Adipose tissue (tissue), 3 donors: ENCODE results near the gene ADRA1B. TPM values are rescaled to one million over a fixed set of nuclear protein-coding genes. Genes with fewer than 3 reads are reported as not detected.
"Not testable (repeated sequence)": the region's sequence is repeated elsewhere in the genome, so short reads cannot be mapped to it uniquely, and the experiment has no call there.

Source experiments
- H3K27ac ChIP-seq: one replicate; pipeline ENCODE4 v1.5.1; 2013; ENCODE audit warnings: low read depth, low read length
- WGBS, 3 donors: extraction: QIAGEN DNeasy Blood & Tissue Kit; methylation state at CpG; one replicate each; pipeline ENCODE4 v1.1.7; 2013; 5-methylcytosine and 5-hydroxymethylcytosine counted together
- polyA plus RNA-seq, 3 donors: library from polyadenylated mRNA; stranded (reverse); fragments of 200-250 nt; gene quantifications; one replicate each; pipeline ENCODE4 v1.2.3, GENCODE V29; 2013
- donor health status: healthy with polysubstance abuse.
- donor health status: Bipolar disorder and iron deficiency.
- donor health status: healthy.

ADRA1B gene
- polyA plus RNA-seq, 3 donors = 0.66 to 2.8 (median 2.7) TPM

DNA sequence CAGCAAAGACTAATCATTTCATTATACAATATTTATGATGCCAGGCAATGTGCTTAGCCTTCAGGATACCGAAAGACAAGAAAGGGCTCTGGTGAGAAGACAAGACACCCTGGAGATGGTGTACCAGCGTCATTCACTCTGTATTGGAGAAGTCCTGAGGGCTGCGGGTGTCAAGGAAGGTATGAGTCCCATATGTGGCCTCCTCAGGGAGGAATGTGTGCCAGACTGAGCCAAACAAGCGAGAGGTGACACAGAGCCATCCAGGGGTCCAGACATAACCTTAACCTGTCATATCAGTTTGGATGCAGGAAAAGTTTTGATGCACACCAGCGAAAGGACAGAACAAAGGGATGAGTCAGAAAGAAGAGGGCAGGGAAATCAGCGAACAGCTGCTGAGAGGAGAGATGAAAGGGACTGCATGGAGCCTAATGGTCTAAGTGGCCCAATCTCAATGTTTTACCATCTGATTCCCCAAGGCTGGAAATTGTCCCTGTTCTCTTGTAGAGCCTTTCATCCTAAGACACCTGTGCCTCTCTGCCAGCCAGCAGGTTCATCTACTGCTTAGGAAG is 38.9 kb downstream of the ADRA1B start:
- no peak overlapping the region for H3K27ac ChIP-seq
- WGBS, 3 donors = 75 to 92% (median 89%) methylated on average over 6 of the region's 6 CpGs

DNA sequence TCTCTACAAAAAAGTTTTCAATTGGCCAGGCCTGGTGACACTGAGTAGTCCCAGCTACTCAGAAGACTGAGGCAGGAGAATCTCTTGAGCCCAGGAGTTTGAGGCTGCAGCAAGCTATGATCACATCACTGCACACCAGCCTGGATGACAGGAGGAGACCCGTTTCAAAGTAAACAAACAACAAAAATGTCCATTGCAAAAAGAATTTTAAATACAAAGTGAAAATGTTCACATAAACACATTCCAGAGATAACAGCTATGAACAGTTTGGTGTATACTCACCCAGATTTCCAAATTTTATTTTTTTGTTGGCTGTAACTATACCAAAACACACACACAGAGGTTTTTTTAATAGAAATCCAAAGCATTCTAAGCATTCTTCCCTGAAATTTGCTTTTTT is 39.8 kb downstream of the ADRA1B start:
- 14 to 61% (median 48%) methylated on average over 1 of the region's 1 CpG for WGBS, 3 donors
- H3K27ac ChIP-seq = no peak overlapping the region

DNA sequence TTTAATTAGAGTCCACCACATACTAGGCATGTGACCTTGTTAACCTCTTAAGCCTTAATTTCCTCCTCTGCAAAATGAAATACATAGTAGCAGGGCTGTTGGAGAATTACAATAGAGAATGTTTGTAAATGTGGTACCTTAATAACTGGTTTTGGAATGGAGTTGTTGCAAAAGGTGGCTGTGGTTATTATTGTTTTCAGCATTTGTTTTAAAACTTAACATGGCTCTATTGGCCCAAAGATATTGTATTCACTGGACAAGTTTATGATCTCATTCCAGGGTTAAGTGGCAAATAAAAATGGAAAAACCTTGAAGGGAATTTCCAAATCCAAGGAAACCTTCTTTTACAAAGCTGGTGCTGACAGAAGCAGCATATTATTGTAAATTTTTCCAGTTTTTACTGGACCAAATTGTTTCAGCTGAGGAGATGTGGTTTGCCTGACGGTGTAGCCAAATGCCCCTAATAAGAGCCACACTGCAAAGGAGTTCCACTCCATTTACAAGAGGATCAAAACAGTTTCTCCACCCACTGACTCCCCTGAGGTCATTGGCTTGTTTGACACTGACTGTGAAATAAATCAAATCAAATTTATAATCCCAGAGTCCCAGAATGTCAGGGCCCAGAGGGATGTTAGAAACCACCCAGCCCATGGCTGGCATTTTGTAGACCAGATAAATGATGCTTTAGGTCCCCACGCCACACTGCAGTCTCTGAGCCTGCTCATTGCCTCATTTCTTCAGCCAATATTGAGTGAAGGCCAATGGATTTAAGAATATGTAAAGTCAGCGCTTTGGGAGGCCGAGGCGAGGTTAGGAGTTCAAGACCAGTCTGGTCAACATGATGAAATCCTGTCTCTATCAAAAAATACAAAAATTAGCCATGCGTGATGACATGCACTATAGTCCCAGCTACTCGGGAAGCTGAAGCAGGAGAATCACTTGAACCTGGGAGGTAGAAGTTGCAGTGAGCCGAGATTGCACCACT is 45.2 kb downstream of the ADRA1B start:
- H3K27ac ChIP-seq = no peak overlapping the region
- 86 to 89% (median 87%) methylated on average over 8 of the region's 8 CpGs for WGBS, 3 donors

DNA sequence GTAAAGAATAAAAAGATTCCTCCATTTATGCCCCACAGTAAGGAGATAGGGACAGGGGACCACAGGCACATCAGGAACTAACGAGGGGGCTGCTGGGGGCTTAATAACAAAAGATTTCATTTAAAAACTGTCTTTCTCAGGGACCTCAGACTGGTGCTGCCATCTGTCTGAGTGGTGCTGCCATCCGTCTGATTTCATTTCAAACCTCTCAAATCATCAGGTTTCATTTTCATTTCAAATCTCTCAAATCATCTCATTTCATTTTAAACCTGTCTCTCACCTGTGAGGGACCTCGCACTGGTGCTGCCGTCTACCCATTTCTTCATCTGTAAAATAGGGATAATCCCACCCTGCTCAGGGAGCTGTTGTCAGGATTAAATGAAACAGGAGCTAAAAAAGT is 45.9 kb downstream of the ADRA1B start:
- WGBS, 3 donors = 79 to 95% (median 88%) methylated on average over 4 of the region's 4 CpGs
- H3K27ac ChIP-seq = no peak overlapping the region

DNA sequence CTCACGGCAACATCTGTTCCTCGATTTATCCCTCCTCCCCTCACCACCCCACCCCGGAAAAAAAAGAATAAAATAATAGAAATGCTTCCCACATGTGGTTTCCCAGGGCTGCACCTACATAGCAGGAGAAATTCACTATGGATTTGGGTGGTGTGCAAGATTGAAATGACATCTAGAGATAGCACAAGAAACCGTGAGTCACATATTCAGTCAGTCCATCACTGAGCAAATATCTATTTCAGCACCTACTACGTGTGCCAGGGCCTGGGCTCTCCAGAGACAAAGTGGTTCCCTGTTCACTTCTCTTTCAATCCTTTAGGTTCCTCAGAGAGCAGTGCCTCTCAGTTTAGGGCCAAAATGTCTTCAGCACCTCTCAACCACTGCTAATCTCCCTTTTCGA is 47.7 kb downstream of the ADRA1B start:
- no peak overlapping the region for H3K27ac ChIP-seq
- WGBS, 3 donors = 78 to 90% (median 85%) methylated on average over 6 of the region's 6 CpGs

DNA sequence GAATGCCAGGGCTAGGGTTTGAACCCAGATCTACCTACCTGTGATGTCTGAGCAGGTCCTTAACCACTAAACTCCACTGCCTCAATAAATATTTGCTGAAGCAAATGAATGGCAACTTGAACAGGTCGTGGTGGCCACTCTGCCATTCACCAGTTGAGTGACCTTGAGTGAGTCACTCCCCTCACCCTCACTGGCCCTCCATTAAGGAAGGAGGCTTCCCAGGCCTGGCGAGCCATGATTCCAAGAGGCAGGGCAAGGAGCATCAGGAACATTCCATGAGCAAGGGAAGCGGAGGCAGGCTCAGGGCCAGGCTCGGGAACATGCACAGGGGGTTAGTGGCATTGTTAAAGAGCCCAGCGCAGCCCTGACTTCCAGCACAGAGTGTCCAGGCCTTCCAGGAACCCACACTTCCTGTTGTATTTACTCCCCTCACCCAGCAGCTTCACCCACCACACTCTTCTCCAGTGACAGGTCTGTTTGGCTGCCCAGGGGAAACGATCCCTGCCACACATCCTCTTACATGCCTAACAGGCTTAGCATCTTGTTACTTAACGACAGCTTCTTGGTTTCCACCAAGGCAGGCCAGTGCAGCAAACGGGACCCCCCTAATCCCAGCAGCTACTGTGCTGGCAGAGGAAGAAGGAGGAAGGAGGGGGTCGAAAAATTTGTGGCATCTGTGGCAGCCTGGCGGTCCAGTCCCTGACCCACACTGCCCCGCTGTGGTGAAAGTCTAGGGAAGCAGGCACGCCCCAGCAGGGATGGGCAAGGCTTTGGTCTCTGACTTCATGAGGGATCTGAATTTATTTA is 49.0 kb downstream of the ADRA1B start:
- 35 to 43% (median 40%) methylated on average over 12 of the region's 12 CpGs for WGBS, 3 donors
- H3K27ac ChIP-seq = no peak overlapping the region

DNA sequence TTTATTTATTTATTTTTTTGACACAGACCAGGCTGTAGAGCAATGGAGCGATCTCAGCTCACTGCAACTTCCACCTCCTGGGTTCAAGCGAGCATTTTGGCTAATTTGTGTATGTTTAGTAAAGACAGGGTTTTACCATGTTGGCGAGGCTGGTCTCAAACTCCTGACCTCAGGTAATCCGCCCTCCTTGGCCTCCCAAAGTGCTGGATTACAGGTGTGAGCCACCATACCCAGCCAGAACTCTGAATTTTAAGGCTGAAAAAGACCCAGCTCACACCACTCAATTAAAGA is 49.5 kb downstream of the ADRA1B start:
- not testable (repeated sequence) for H3K27ac ChIP-seq
- 63 to 74% (median 73%) methylated on average over 4 of the region's 4 CpGs for WGBS, 3 donors

DNA sequence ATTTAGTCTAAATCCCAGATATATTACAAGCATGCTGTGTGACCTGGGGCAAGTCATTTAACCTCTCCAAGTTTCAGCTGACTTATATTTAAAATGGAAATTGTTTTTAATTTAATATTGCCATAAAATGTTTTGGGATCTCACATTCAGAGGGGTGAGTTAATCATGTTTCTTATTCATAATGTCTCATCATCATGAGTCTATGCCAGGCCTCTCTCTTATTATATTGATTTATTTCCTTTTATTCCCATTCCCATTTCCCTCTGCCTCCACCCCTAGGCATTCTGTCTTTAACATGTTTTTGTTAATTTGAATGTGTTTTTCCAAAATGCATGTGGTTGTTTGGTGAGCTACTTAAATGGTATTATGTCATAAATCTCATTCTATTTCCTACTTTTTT is 53.7 kb downstream of the ADRA1B start:
- no peak overlapping the region for H3K27ac ChIP-seq

DNA sequence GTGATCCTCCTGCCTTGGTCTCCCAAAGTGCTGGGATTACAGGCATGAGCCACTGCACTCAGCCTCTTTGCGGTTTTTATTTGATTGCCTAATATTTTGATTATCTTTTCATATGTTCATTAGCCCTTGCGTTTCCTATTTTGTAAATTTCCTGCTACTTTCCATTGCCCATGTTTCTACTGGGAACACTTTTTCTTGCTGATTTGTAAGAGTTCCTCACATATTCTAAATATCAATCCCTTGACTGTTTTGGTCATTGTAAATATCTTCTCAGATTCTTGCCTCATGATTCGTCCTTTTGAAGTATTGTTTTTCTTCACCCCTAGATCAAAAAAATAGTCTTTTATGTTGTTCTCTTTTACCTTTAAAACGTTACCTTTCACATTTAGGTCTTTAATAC is 54.8 kb downstream of the ADRA1B start:
- no peak overlapping the region for H3K27ac ChIP-seq
- 73 to 81% (median 79%) methylated on average over 4 of the region's 4 CpGs for WGBS, 3 donors

DNA sequence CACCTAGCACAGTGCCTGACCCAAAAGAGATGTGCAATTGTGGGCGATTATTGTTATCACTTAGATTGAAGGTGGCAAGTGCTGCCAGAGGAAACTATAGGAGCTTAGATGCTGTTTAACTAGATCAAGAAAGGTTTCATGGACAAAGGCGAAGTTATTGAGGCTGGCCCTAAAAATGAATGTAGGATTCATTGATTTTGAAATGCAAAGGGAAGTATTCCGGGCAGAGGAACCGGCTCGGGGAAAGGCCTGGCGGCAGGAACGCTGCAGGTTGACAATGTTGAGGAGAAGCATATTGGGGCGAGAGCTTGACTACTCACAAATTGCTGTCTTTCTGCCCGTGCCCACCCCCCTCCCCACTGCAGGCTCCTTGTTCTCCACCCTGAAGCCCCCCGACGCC is 55.2 kb downstream of the ADRA1B start:
- no peak overlapping the region for H3K27ac ChIP-seq
- 32 to 48% (median 47%) methylated on average over 11 of the region's 11 CpGs for WGBS, 3 donors

DNA sequence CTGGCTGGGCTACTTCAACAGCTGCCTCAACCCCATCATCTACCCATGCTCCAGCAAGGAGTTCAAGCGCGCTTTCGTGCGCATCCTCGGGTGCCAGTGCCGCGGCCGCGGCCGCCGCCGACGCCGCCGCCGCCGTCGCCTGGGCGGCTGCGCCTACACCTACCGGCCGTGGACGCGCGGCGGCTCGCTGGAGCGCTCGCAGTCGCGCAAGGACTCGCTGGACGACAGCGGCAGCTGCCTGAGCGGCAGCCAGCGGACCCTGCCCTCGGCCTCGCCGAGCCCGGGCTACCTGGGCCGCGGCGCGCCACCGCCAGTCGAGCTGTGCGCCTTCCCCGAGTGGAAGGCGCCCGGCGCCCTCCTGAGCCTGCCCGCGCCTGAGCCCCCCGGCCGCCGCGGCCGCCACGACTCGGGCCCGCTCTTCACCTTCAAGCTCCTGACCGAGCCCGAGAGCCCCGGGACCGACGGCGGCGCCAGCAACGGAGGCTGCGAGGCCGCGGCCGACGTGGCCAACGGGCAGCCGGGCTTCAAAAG is 55.7 kb downstream of the ADRA1B start:
- WGBS, 3 donors = 1 to 13% (median 9%) methylated on average over 60 to 76 of the region's 76 CpGs
- H3K27ac ChIP-seq = no peak overlapping the region

DNA sequence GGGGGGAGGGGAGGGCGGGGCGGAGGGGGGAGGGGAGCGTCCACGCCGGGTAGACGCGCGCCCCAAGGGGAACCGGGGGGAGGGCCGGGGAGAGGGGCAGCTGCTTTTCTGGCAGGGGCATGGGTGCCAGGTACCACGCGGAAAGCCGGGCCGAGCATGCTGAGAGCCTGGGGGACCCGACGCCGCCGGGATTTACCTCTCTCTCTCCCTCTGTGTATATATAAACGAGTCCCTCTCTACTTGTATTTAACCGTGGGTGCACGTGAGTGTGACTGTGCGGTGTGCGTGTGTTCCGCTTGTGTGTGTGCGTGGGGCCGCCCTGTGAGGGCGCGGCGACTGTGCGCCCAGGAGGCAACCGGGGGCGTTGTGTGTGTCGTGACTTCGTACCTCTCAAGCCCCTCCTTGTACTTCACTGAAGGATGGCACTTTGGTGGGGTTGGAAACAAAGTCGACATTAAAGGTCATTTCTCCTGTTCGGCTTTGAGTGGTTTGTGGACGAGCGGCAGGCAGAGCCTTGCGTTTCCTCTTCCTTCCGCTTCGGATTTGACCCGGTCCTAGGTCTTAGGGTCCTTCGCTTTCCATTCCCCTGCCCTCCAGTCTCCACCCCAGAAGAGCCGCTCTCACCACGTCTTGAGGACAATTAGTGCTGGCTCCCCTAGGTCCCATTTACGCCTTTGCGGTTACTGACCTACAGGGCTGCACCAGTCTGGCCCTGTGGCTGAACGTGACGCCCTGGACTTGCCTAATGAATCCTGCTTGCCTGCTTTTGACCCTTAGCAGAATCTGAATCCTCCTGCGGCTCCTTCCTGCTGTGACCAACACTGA is 56.5 kb downstream of the ADRA1B start:
- no peak overlapping the region for H3K27ac ChIP-seq
- WGBS, 3 donors = 21 to 37% (median 36%) methylated on average over 41 to 49 of the region's 50 CpGs

DNA sequence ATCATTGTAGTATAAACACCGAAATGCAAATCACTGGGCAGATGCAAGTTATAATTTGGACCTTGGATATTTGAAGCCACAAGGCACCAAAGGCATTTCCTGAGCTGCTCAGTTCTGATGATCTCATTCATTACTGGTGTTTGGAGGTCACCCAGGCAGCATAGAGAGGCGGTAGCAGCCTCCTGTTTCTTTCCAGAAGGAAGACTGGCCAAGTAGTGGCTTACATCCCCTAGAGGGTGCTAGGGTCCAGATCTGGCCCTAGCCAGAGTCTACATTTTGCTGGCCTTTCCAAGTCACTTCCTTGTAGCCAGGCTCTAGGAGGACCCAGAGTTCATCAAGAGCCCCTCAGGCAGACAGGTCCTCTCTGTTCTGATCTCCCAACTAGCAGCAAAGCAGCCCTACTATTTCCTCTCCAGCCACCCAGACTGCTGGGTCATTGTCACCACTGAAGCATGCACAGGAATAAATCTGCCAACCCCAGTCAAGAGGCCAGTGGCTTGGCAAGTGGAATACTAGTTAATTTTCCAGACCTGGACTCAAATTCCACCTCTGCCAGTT is 59.3 kb downstream of the ADRA1B start:
- H3K27ac ChIP-seq = no peak overlapping the region
- 48 to 66% (median 48%) methylated on average over 2 of the region's 2 CpGs for WGBS, 3 donors

DNA sequence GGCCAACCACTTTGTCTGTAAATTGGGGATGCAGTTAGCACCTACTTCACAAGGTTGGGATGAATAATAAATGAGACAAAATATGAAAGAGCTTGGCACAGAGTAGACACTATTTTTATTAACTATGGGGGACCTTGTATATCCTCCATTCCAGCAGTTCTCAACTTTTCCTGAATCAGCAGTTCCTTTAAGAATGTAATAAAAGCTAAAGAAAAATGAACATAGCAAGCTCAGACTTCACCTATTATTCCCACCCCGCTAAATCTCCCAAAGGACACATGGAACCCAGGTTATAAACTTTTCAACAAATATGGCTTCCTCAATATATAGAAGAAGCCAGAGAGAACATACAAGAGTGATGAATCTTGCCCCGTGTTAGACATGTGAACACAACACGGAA is 60.6 kb downstream of the ADRA1B start:
- H3K27ac ChIP-seq = no peak overlapping the region
- 92 to 95% (median 94%) methylated on average over 3 of the region's 3 CpGs for WGBS, 3 donors

DNA sequence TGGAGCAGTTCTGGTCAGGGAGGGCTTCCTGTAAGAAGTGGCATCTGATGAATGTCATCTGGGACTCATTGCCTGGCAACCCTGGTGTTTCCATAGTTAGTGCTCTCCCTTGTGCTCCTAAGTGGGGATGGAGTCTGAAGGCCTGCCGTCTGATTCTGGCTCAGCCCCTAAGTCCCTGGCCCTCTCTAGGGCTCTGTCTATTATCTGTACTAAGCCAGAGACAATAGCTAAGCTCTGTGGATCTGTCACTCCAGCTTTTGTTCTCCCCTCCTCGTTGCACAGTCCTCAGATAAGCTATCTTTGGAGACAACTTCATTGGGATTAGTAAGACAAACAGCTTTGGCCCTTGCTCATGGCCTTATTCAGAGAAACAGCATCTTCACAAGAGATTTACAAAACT is 62.1 kb downstream of the ADRA1B start:
- no peak overlapping the region for H3K27ac ChIP-seq
- WGBS, 3 donors = 10 to 52% (median 43%) methylated on average over 2 of the region's 2 CpGs

DNA sequence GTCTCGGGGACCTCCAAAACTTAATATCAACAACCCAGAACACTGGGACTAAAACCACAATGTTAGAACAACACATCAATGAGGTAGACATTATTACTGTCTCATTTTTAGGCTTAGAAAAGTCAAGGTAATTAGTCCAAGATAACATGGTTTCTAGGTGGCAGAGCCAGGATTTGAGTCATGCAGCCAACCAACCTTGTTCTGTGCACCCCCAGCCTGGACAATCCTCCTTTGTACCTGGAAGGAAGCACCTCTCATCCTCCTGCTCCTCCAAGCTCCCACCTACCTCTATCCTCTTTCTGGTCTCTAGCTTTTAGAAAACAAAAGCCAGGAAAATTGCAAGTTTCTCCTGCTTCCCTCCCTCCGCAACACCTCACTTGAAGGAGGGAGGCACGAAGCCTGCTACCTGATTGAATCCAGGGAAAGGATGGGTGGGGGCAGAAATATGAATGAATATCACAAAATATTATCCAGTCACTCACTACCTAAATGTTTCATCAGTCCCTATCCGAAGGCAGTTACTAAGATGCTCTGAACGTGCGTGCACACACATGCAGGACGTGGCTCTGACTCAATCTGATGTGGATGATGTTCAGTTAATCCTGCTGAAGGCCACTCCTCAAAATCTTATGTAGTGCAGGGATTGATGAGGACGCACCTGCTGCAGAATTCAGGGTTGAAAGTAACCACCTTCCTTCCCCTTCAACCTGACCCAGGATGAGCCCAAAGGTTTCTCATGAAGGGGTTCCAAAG is 66.3 kb downstream of the ADRA1B start:
- 83 to 93% (median 91%) methylated on average over 8 of the region's 8 CpGs for WGBS, 3 donors
- no peak overlapping the region for H3K27ac ChIP-seq

DNA sequence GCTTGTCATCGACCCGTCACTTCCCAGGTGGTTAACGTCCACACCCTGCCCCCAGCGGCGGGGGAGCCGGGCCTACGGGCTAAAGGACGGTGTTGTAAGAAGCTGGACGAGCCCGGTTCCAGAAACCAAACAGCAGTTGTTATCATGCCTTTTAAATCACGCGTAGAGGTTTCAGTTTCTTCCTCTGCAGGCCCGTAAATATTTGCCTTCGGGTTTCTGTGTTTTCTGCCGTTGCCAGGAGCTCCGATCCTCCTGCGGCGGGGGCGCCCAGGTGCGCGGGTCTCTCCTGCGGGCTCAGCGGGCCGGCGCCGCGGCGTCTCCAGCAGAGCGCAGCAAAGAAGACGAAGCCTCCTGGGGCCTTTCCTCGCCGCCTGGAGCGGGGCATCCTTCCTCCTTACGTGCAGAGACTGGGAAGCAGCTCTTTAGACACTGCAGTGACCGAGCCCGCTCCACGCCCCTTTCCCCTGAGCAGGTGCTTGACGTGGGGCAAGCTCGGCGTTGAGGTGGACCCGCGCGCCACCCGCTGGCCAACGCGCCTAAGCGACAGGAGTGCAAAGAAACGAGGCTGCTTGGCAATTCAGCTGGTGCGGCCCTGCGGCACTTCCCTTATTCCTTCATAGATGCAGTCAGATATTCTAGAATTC is 70.9 kb downstream of the ADRA1B start:
- no peak overlapping the region for H3K27ac ChIP-seq
- 1 to 2% (median 2%) methylated on average over 50 of the region's 50 CpGs for WGBS, 3 donors
